Central memory CD4-positive, alpha-beta T cell (primary cell): ENCODE results near the gene HRCT1.
"Not testable (repeated sequence)": the region's sequence is repeated elsewhere in the genome, so short reads cannot be mapped to it uniquely, and the experiment has no call there.

Source experiments
- DNase-seq: peaks from one replicate; pipeline ENCODE4 v3.0.0; 2022

HRCT1 gene

GRCh38 chr9:35897376-35898099 is 8.5 kb upstream of the HRCT1 start:
- DNase-seq, result not testable (repeated sequence)

DNA sequence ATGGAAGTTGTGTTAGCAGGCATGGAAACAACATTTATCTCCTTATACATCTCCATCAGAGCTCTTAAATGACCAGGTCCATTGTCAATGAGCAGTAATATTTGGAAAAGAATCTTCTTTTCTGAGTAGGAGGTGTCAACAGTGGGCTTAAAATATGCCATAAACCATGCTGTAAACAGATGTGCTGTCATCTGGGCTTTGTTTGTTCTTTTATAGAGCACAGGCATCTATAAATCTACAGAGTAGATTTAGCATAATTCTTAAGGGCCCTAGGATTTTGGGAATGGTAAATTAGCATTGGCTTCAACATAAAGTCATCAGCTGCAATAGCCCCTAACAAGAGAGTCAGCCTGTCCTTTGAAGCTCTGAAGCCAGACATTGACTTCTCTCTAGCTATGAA is 7.7 kb upstream of the HRCT1 start:
- DNase-seq, result no peak

- DNase-seq, result no peak
These were observed 7.0 kb upstream of the HRCT1 start for GRCh38 chr9:35899021-35899420.

DNA sequence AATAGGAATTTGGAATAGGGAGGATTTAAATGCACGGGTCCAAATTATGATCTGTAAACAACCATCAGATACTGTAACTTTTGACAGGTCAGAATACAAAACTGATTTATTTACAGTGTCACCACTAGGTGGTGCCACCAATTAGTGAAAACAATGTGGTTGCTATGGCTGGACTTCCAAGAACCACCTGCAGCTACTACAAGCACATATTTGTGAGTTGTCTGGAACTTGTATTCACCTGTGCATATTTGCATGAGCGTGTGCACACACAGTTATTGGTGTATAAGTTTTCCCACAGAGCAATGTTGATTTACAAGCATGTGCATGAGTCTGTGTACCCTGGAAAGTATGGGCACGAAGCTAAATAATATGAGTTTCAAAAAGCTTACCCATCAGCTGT is 3.0 kb upstream of the HRCT1 start:
- DNase-seq, result peak; percentile 53

GRCh38 chr9:35904338-35904737 is 1.7 kb upstream of the HRCT1 start:
- no peak for DNase-seq

- DNase-seq, result no peak
These were observed 786 bp upstream of the HRCT1 start for GRCh38 chr9:35905051-35905781.

DNA sequence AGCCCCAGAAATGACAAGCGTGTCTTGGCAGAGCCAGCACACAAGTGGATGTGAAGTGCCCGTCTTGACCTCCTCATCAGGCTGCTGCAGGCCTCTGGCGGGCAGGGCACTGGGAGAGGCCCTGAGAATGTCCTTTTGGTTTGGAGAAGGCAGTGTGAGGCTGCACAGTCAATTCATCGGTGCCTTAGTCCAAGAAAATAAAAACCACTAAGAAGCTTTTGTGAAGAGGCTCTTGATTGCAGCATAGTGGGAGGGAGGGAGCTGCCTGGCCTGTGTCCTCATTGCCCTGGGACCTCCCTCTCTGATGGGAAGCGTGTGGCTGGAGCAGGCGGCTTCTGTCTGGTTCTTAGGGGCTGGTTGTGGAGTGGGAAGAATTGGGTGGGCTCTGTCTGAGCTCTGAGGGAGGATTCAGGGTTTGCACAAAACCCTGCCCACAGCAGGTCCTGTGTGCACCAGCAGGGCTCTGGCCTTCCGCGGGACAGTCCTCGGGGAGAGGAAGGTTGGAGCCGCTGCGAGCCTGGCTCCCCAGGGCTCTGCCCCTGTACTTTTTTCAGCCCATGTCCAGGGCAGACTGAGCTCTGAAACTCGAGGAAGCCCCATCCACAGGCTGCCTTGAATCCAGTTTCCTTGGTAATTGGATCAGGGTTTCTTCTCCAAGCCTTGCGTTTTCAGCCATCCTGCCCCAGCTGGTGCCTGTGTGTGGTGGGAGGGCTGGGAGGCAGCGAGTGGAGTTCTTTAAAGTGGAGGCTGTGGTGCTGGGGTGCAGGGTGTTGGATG is 1.1 kb downstream of the HRCT1 start:
- no peak for DNase-seq

DNA sequence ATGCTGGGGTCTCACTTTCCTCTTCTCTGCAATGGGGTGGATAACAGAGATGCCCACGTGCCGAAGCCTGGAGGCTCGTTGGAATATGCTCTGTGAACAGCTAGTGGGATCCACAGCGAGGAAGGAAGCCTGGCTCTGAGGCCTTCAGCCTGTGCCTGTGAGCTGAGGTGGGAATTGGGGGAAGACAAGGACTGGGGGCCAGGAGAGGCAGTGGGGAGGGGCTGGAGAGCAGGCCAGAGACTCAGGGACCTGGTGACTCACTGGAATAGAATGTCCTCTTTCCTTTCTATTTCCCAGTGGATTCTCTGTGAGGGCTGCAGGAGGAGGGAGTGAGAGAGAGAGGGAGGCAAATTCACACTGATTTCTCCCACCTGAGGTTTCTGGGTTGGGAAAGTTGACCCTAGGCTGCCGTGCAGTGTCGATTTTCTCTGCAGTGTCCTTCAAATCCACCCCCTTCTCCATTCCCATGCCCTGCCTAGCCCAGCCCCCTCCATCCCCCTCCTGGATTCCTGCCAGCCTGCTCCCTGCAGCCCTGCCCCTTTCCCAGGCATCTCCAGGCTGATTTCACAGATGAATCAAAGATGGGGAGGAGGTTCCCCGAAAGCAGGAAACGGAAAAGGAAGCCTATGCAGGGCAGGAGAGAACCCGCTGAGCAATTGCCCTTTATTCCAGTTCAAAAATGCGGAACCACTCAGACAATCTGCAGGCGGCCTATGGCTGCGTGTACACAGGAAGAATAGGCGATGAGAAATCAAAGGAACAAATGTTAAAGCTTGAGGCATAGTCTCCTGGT is 1.9 kb downstream of the HRCT1 start:
- no peak for DNase-seq

DNA sequence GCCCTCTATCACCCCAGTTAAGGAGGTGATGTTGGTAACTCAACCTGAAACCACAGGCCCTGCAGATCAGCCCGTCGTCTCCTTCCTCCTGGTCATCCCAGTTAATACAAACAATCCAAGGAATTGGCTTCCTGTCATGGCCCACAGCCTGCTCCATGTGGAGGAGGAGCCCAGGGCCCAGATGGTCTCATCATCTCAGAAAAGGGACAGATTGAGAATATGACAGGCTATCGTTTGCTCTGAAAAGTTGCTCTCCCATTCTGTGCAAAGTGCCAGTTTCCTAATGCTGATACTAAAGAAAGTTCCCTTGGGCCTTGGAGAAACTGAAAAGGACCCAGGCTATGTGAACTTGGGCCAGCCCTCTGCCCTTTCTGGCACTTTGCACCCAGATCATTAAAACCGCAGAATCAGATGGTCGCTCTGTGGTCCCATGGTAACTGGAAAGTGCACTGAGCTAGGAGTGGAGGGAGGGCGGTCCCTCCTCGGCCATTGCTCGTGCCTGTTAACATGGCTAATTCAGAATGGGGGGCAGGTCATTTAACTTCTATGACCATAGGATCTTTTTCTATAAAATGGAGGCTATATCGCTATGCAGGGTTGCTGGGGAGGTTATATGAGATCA is 2.6 kb downstream of the HRCT1 start:
- DNase-seq, result no peak

- DNase-seq, result no peak
These were observed 3.3 kb downstream of the HRCT1 start, which contains the start of gene SPAAR for GRCh38 chr9:35909274-35909673. TSS of gene SPAAR (plus strand) at chr9:35909490. CDS start at chr9:35910464, 974 bp downstream.

- DNase-seq, result no peak
These were observed 3.9 kb downstream of the HRCT1 start for GRCh38 chr9:35909687-35910612.

DNA sequence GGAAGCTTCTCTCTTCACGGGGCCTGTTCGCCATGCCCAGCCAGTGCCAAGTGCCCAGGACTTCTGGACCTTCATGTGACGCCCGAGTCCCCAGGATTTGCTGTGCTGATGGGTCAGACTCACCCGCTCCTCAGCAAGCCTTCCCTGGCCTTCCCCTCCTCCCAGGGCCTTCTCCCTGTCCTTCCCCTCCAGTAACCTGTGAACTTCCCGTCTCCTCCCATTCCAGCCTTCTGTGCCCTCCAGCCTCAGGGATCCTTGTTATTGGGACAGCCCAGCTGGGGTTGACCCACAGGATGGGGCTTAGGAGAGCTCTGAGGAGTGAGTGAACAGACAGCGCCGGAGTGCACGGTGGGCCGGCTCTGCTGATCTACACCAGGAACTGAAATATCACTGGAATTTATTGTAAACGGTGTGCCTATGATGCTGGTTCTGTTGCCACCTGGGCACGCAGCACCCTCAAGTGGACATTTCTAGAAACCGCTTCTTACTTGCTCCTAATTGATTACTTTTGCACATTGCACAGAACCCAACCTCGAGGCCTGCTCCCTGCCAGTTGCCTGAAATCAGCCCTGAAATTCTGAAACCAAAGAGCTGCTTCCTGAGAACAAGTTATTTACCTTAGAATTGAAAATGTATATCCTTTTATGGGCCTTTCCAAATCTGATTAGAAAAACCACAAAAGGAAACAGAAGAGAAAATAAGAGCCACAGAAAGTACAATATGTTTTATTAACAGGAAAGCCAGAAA is 4.8 kb downstream of the HRCT1 start:
- DNase-seq, result peak; percentile 55

DNA sequence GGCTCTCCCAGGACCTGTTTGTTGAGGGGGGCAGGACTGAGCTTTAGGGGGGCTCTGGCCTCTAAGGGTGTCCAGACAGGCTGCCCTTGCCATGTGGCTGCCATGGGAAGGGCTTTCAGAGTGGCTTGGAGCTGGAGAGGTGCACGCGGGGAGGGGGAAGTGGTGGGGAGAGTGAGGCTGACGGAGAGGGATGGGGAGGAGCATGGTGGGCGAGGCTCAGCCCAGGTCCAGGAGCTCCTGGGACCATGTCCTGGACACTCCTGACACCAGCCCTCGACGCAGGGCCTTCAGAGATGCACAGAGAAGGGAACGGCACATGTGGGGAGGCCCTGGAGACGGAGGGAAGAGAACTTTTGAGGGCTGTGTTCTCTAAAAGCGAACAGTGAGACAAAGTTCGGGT is 5.7 kb downstream of the HRCT1 start:
- DNase-seq, result no peak

DNA sequence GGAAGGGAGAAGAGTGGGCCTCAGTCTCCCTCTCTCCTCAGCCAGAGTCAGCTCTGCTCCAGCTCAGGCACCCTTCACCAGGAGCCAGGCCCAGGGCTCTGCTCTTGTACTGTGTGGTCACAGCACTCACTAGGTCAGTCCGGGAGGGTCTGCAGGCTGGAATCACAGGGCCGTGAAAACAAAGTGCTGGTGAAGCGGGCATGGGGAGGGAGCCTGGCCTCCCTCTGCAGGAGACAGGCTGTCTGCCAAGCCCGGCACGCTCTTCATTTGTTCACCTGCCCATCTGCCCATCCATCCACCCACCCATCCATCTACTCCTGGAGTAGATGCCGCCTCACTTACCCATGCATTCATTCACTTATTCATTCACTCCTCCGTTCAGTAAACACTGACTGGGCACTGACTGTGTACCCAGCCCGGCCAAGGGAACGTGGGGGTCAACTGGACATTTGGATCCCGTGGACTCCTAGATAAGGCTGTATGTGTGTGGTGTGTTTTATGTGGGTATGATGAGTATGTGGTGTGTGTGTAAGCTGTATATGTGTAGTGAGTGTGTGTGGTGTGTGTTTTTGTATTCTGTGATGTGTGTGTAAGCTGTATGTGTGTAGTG is 6.9 kb downstream of the HRCT1 start:
- no peak for DNase-seq

- DNase-seq, result not testable (repeated sequence)
These were observed 7.4 kb downstream of the HRCT1 start for GRCh38 chr9:35913429-35913828.

DNA sequence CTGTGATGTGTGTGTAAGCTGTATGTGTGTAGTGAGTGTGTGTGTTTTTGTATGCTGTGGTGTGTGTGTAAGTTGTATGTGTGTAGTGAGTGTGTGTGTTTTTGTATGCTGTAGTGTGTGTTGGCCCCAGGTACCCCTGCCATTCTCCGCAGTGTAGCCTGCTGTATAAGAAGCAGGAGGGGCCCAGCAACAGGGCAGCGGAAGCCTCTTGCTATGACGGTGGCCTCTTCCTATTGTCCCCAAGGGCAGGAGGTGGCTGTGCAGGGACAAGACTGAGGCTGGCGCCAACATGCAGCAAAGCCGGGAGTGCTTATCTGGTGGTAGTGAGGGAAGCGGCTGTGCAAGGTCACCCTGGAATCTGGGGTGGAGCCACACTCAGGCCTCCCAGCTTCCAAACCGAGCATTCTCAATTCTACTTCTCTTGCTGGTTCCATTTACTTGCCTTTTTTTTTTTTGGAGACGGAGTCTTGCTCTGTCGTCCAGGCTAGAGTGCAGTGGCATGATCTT is 8.4 kb downstream of the HRCT1 start:
- no peak for DNase-seq

- no peak for DNase-seq
These were observed 9.8 kb downstream of the HRCT1 start for GRCh38 chr9:35915681-35916294.

- no peak for DNase-seq
These were observed 11.3 kb downstream of the HRCT1 start for GRCh38 chr9:35917261-35917660.

- DNase-seq, result no peak
These were observed 12.8 kb downstream of the HRCT1 start for GRCh38 chr9:35918780-35919179.
